Neural crest cell (in vitro differentiated cells): ENCODE measurements around the gene MEF2C. TPM values are rescaled to one million over a fixed set of nuclear protein-coding genes. Genes with fewer than 3 reads are reported as not detected.

Experiments
- DNase-seq: peaks from one replicate; pipeline ENCODE4 v3.0.0; 2021; ENCODE audit warnings: low read depth, mixed read lengths, low spot score
- H3K27ac Mint-ChIP-seq: one replicate; pipeline ENCODE4 v1.8.0; 2021; ENCODE audit warnings: mild to moderate bottlenecking, mixed read lengths; ENCODE audit not compliant: unreplicated experiment
- H3K27me3 Mint-ChIP-seq: 2 replicates; pipeline ENCODE4 v1.8.0; 2021; ENCODE audit warnings: low read depth, mild to moderate bottlenecking, mixed read lengths
- H3K36me3 Mint-ChIP-seq: 2 replicates; pipeline ENCODE4 v1.8.0; 2021; ENCODE audit warnings: low read depth, mild to moderate bottlenecking, mixed read lengths
- H3K4me1 Mint-ChIP-seq: 2 replicates; pipeline ENCODE4 v1.8.0; 2021; ENCODE audit warnings: mixed read lengths
- H3K4me3 Mint-ChIP-seq: one replicate; pipeline ENCODE4 v1.8.0; 2021; ENCODE audit warnings: mild to moderate bottlenecking, mixed read lengths
- H3K9me3 Mint-ChIP-seq: 2 replicates; pipeline ENCODE4 v1.8.0; 2021; ENCODE audit warnings: mixed read lengths
- total RNA-seq: library from RNA; stranded (reverse); gene quantifications from 2 replicates; pipeline ENCODE4 v1.2.1, GENCODE V29; 2021
- TF ChIP-seq, protein P1 (sequence below): fragments of 200-600 bp; sonication (generic); conservative IDR thresholded peaks from 2 replicates; pipeline ENCODE4 v1.5.0; 2021; ENCODE audit warnings: antibody characterized with exemption, mild to moderate bottlenecking

Gene MEF2C
- total RNA-seq, 1 donor from 2014 or later: 46.0 TPM

DNA sequence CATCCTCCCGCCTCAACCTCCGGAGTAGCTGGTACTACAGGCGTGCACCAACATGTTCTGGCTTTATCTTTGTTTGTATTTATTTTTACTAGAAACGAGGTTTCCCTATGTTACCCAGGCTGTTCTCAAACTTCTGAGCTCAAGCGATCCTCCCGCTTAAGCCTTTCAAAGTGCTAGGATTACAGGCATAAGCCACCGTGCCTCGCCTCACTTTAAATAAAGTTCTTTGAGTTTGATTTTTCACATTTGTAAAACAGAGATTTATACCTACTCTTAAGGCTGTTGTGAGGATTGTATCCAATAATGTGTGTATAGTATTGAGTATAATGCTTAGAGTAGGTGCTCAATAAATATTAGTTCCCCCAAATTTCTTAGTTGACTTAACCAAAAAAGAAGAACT, 75.7 kb downstream of the MEF2C start:
- Mint-ChIP-seq H3K36me3 (peaks cover 11% of the 10 kb centered on the region), H3K27ac (no peak overlapping the region), H3K27me3 (no peaks in the 10 kb centered on the region), H3K9me3 (no peaks in the 10 kb centered on the region), H3K4me3 (no peak overlapping the region), H3K4me1 (peaks cover 16% of the 10 kb centered on the region)
- no peak for DNase-seq
- TF ChIP-seq, protein P1, sequence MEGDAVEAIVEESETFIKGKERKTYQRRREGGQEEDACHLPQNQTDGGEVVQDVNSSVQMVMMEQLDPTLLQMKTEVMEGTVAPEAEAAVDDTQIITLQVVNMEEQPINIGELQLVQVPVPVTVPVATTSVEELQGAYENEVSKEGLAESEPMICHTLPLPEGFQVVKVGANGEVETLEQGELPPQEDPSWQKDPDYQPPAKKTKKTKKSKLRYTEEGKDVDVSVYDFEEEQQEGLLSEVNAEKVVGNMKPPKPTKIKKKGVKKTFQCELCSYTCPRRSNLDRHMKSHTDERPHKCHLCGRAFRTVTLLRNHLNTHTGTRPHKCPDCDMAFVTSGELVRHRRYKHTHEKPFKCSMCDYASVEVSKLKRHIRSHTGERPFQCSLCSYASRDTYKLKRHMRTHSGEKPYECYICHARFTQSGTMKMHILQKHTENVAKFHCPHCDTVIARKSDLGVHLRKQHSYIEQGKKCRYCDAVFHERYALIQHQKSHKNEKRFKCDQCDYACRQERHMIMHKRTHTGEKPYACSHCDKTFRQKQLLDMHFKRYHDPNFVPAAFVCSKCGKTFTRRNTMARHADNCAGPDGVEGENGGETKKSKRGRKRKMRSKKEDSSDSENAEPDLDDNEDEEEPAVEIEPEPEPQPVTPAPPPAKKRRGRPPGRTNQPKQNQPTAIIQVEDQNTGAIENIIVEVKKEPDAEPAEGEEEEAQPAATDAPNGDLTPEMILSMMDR: no peak

DNA sequence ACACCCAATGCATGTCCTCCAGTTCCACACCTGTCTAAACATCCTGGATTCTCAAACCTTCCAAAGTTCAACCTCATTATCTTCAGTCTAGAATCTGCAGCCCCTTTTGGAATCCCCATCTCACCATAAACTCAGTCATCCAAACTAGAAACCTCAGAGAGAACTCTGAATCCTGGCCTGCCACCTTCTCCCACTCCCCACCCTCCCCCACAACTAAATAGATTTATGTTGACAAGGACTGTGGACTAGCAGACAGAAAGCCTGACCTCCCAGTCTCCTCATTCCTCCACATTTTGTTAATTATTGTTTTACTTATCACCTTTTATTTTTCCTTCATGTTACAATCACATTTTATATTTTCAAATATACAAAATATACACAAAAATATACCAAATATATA, 76.6 kb downstream of the MEF2C start:
- peaks cover 14% of the 10 kb centered on the region for H3K4me1 Mint-ChIP-seq
- peaks cover 16% of the 10 kb centered on the region for H3K36me3 Mint-ChIP-seq
- no peaks in the 10 kb centered on the region for H3K27me3 Mint-ChIP-seq
- no peak for DNase-seq
- H3K9me3 Mint-ChIP-seq: no peaks in the 10 kb centered on the region
- H3K27ac Mint-ChIP-seq: no peak overlapping the region
- TF ChIP-seq, protein P1: no peak
- H3K4me3 Mint-ChIP-seq: no peak overlapping the region

DNA sequence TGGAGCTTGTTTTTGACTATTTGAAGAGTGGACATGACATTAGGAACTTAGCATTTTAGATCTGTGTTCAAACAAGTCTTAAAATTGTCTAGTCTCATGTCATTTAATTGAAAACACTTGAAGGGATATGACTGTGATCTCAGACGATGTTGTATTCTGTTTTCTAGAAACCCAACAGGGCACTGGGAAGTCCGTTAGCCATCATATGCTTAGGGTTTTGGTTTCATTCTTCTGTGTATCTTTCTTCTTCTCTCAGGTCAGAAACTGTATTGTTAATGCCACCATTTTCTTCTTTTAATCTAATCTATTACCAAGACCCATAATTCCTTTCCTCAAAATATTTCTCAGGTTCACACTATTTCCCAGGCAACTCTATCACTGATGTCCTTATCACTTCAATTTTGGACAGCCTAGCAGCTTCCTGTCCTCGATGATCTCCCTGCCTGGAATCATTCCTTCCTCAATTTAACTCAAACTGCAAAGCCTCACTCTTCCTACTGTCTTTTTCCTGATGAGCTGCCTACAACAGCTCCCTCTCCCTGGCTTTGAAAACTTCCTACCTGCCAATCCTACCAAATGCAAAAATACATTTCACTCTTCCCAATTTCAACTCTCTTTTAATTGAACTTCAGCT, 77.7 kb downstream of the MEF2C start:
- H3K36me3 Mint-ChIP-seq: peaks cover 16% of the 10 kb centered on the region
- no peaks in the 10 kb centered on the region for H3K27me3 Mint-ChIP-seq
- H3K9me3 Mint-ChIP-seq: no peaks in the 10 kb centered on the region
- TF ChIP-seq, protein P1: no peak
- peak overlapping the region; percentile 59 for H3K27ac Mint-ChIP-seq
- H3K4me1 Mint-ChIP-seq: peaks cover 19% of the 10 kb centered on the region
- DNase-seq: no peak
- H3K4me3 Mint-ChIP-seq: no peak overlapping the region

DNA sequence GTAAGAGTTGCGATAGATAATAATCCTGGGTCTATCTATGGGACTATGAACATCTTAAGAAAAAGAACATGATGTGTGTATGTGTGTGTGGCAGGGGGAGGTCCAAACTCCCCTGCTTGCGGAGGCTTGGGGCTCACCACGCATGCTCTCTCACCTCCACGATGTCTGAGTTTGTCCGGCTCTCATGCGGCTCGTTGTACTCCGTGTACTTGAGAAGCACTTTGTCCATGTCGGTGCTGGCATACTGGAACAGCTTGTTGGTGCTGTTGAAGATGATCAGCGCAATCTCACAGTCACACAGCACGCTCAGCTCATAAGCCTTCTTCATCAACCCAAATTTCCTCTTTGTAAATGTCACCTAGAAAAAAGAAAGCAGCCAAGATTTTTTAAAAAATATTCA, 78.5 kb downstream of the MEF2C start:
- DNase-seq: no peak
- TF ChIP-seq, protein P1: no peak
- H3K27me3 Mint-ChIP-seq: no peaks in the 10 kb centered on the region
- H3K9me3 Mint-ChIP-seq: no peaks in the 10 kb centered on the region
- H3K36me3 Mint-ChIP-seq: peaks cover 18% of the 10 kb centered on the region
- H3K4me3 Mint-ChIP-seq: no peak overlapping the region
- H3K4me1 Mint-ChIP-seq: peaks cover 27% of the 10 kb centered on the region
- no peak overlapping the region for H3K27ac Mint-ChIP-seq

DNA sequence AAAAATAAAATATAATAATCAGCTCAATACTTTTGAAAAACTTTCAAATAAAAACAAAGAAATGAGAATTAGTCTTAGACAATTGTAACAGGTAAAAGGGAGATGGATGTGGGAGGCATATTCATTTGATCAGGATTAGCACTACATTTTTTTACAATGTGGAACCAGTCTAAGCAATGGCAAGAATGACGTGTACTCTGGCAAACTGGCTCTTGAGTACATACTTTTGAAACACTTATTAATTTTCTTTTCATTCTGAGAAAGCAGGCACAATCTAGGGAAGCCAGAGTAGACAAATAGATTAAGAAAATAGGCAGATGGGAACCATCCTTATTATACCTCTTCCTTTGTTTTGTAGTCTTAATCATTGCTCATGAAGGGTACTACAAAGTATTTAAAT, 79.7 kb downstream of the MEF2C start:
- TF ChIP-seq, protein P1: no peak
- no peak for DNase-seq
- no peaks in the 10 kb centered on the region for H3K9me3 Mint-ChIP-seq
- H3K27ac Mint-ChIP-seq: no peak overlapping the region
- H3K4me1 Mint-ChIP-seq: peaks cover 27% of the 10 kb centered on the region
- H3K36me3 Mint-ChIP-seq: peaks cover 20% of the 10 kb centered on the region
- no peaks in the 10 kb centered on the region for H3K27me3 Mint-ChIP-seq
- no peak overlapping the region for H3K4me3 Mint-ChIP-seq
